Upper lobe of left lung (tissue), 6 donors: ENCODE results near the gene FAM174C. TPM values are rescaled to one million over a fixed set of nuclear protein-coding genes. Genes with fewer than 3 reads are reported as not detected.

Experiments
- ATAC-seq, 2 donors: fragments of 200-7000 bp; cut with Tn5 transposase; one replicate each; pipeline ENCODE4 v1.9.1; 2022; ENCODE audit warnings: mild to moderate bottlenecking in 2 of 2, moderate library complexity in 2 of 2; ENCODE audit not compliant: low FRiP score in 2 of 2
- DNase-seq, 2 donors: peaks; one replicate each; pipeline ENCODE4 v3.0.0-alpha.2; 2019 to 2020
- H3K27ac ChIP-seq, 4 donors: fragments of 200-600 bp; sonication (generic); one replicate each; pipeline ENCODE4 v1.5.1; 2016 to 2019
- H3K27me3 ChIP-seq, 4 donors: fragments of 200-600 bp; sonication (generic); one replicate each; pipeline ENCODE4 v1.5.1; 2017 to 2019
- H3K36me3 ChIP-seq, 4 donors: fragments of 200-600 bp; sonication (generic); one replicate each; pipeline ENCODE4 v1.5.1; 2016 to 2019
- H3K4me1 ChIP-seq, 4 donors: fragments of 200-600 bp; sonication (generic); one replicate each; pipeline ENCODE4 v1.5.1; 2018 to 2019
- H3K4me3 ChIP-seq, 4 donors: fragments of 200-600 bp; sonication (generic); one replicate each; pipeline ENCODE4 v1.5.1; 2017 to 2019; ENCODE audit warnings: mild to moderate bottlenecking in 2 of 4, moderate library complexity in 1 of 4
- H3K9me3 ChIP-seq, 4 donors: fragments of 200-600 bp; sonication (generic); one replicate each; pipeline ENCODE4 v1.5.1; 2018 to 2019
- CTCF ChIP-seq, 6 experiments: fragments of 450-650 bp in 4 of 6; fragments of 200-600 bp in 2 of 6; sonication (generic) in 2 of 6; IDR thresholded peaks; one replicate each; pipeline ENCODE4 v1.5.1; 2016 to 2019; ENCODE audit warnings: antibody characterized with exemption in 6 of 6
- EP300 ChIP-seq, 4 donors: sonication (generic); formaldehyde crosslinking; IDR thresholded peaks; one replicate each; pipeline ENCODE4 v1.5.1; 2017; ENCODE audit warnings: antibody characterized with exemption in 4 of 4, control low read depth in 2 of 4
- POLR2A ChIP-seq, 4 donors: fragments of 450-650 bp; IDR thresholded peaks; one replicate each; pipeline ENCODE4 v1.5.1; 2016 to 2017; ENCODE audit warnings: antibody characterized with exemption in 4 of 4, mild to moderate bottlenecking in 2 of 4
- POLR2AphosphoS5 ChIP-seq, 2 donors: sonication (generic); formaldehyde crosslinking; IDR thresholded peaks; one replicate each; pipeline ENCODE4 v1.5.1; 2017; ENCODE audit warnings: antibody characterized with exemption in 2 of 2
- WGBS, 2 donors: methylation state at CpG; one replicate each; pipeline ENCODE4 v1.1.5; 2017 to 2018; 5-methylcytosine and 5-hydroxymethylcytosine counted together
- total RNA-seq, 6 donors: library from RNA; depleted of rRNA in 4 of 6; stranded (reverse); fragments of >200 nt in 4 of 6; gene quantifications; one replicate each; pipeline versions ENCODE4 v1.1.0 to v1.2.1, GENCODE V29; 2016 to 2021
- donor health status: DM: no; HTN: no; CAD: no; lungs with moderate emphysema.
- donor health status: DM: no; HTN: yes; CAD: no; lungs with severe emphysema.

The FAM174C gene
- total RNA-seq, 6 donors from 2014 or later = 43.0 to 85.3 (median 59.6) TPM

- Histone ChIP-seq H3K36me3 (peaks cover 32 to 50% (median 44%) of the 10 kb centered on the region in 4 donors), H3K27me3 (no peaks in the 10 kb centered on the region), H3K4me1 (peaks cover 79 to 89% (median 81%) of the 10 kb centered on the region in 4 donors), H3K27ac (peak overlapping the region; percentile 94 to 100 (median 99)), H3K4me3 (peak overlapping the region in 3 of 4 donors; percentile 65 to 89 (median 80)), H3K9me3 (no peaks in the 10 kb centered on the region)
- DNase-seq (peak; percentile 56 to 85), ATAC-seq (no peak)
- no peak for TF ChIP-seq EP300 (IDR thresholded peaks at IDR 0.05)
- TF ChIP-seq POLR2A (IDR thresholded peaks at IDR 0.05) = no peak
- TF ChIP-seq POLR2AphosphoS5 (IDR thresholded peaks at IDR 0.05) = no peak
- no peak for TF ChIP-seq CTCF (IDR thresholded peaks at IDR 0.05)
- WGBS, 2 donors = 63 to 68% methylated on average over 25 to 26 of the region's 26 CpGs
Measured at GRCh38 chr19:1270854-1271527, 4.3 kb upstream of the FAM174C start.

GRCh38 chr19:1271528-1272422, 3.6 kb upstream of the FAM174C start:
- ATAC-seq (no peak), DNase-seq (peak; percentile 59 to 89)
- Histone ChIP-seq H3K36me3 (peaks cover 32 to 50% (median 44%) of the 10 kb centered on the region in 4 donors), H3K4me3 (peak overlapping the region in 2 of 4 donors; percentile 80 to 89), H3K4me1 (peaks cover 79 to 89% (median 81%) of the 10 kb centered on the region in 4 donors), H3K27me3 (no peaks in the 10 kb centered on the region), H3K9me3 (no peaks in the 10 kb centered on the region), H3K27ac (peak overlapping the region; percentile 94 to 100 (median 99))
- no peak for TF ChIP-seq CTCF (IDR thresholded peaks at IDR 0.05)
- TF ChIP-seq POLR2AphosphoS5 (IDR thresholded peaks at IDR 0.05) = peak in 1 of 2 donors; percentile 6
- TF ChIP-seq EP300 (IDR thresholded peaks at IDR 0.05) = no peak
- whole genome bisulfite sequencing, 2 donors = 74 to 75% methylated on average over 34 to 36 of the region's 37 CpGs

GRCh38 chr19:1272423-1273262, 2.7 kb upstream of the FAM174C start:
- Histone ChIP-seq H3K4me3 (peak overlapping the region in 1 of 4 donors; percentile 89), H3K36me3 (peaks cover 32 to 53% (median 44%) of the 10 kb centered on the region in 4 donors), H3K27ac (peak overlapping the region; percentile 45 to 99 (median 74)), H3K4me1 (peaks cover 72 to 86% (median 75%) of the 10 kb centered on the region in 4 donors), H3K27me3 (no peaks in the 10 kb centered on the region), H3K9me3 (no peaks in the 10 kb centered on the region)
- WGBS, 2 donors = 66 to 67% methylated on average over 32 to 33 of the region's 33 CpGs
- peak in 1 of 2 donors; percentile 33 for DNase-seq
- TF ChIP-seq EP300 (IDR thresholded peaks at IDR 0.05) = no peak
- no peak for TF ChIP-seq CTCF (IDR thresholded peaks at IDR 0.05)
- no peak for TF ChIP-seq POLR2A (IDR thresholded peaks at IDR 0.05)
- TF ChIP-seq POLR2AphosphoS5 (IDR thresholded peaks at IDR 0.05) = no peak
- no peak for ATAC-seq

GRCh38 chr19:1273263-1274041, 1.9 kb upstream of the FAM174C start:
- H3K27ac ChIP-seq = peak overlapping the region; percentile 45 to 99 (median 94)
- peaks cover 64 to 78% (median 67%) of the 10 kb centered on the region in 4 donors for H3K4me1 ChIP-seq
- peaks cover 32 to 57% (median 44%) of the 10 kb centered on the region in 4 donors for H3K36me3 ChIP-seq
- TF ChIP-seq POLR2A (IDR thresholded peaks at IDR 0.05) = peak in 1 of 4 donors; percentile 10
- TF ChIP-seq EP300 (IDR thresholded peaks at IDR 0.05) = no peak
- TF ChIP-seq CTCF (IDR thresholded peaks at IDR 0.05) = no peak
- TF ChIP-seq POLR2AphosphoS5 (IDR thresholded peaks at IDR 0.05) = no peak
- WGBS, 2 donors = 81 to 85% methylated on average over 19 to 25 of the region's 25 CpGs
- ATAC-seq (no peak), DNase-seq (peak; percentile 55 to 75)
- no peak overlapping the region for H3K4me3 ChIP-seq
- no peaks in the 10 kb centered on the region for H3K27me3 ChIP-seq
- no peaks in the 10 kb centered on the region for H3K9me3 ChIP-seq
